ENCODE measurements around the gene CPA5.

The CPA5 gene

GRCh38 chr7:130390486-130390885, 45.9 kb downstream of the CPA5 start:
- no peak for TF ChIP-seq CTCF (IDR thresholded peaks at IDR 0.05; ENCODE audit: low read depth, low read length, missing control alignments)
- no peak overlapping the region for H3K4me3 ChIP-seq (replicated peaks; ENCODE audit: low read depth, low read length)
- no peak for DNase-seq (ENCODE audit: extremely low read depth, low read depth)

GRCh38 chr7:130393101-130393561, 48.5 kb downstream of the CPA5 start:
- no peak overlapping the region for H3K4me3 ChIP-seq (replicated peaks; ENCODE audit: low read depth, low read length)
- no peak for DNase-seq (ENCODE audit: extremely low read depth, low read depth)
- TF ChIP-seq CTCF (IDR thresholded peaks at IDR 0.05; ENCODE audit: low read depth, low read length, missing control alignments), result no peak

- no peak for DNase-seq (ENCODE audit: extremely low read depth, low read depth)
These were observed 49.3 kb downstream of the CPA5 start for GRCh38 chr7:130393841-130394411.

GRCh38 chr7:130394421-130395195, 50.0 kb downstream of the CPA5 start:
- no peak for DNase-seq (ENCODE audit: extremely low read depth, low read depth)

More at GRCh38 chr7:130393841-130394411, 49.3 kb downstream of the CPA5 start:
- no peak overlapping the region for H3K4me3 ChIP-seq (replicated peaks; ENCODE audit: low read depth, low read length)
- TF ChIP-seq CTCF (IDR thresholded peaks at IDR 0.05; ENCODE audit: low read depth, low read length, missing control alignments), result no peak

GRCh38 chr7:130395421-130395820, 50.8 kb downstream of the CPA5 start:
- DNase-seq (ENCODE audit: extremely low read depth, low read depth), result no peak
- no peak for TF ChIP-seq CTCF (IDR thresholded peaks at IDR 0.05; ENCODE audit: low read depth, low read length, missing control alignments)

More at GRCh38 chr7:130394421-130395195, 50.0 kb downstream of the CPA5 start:
- H3K4me3 ChIP-seq (replicated peaks; ENCODE audit: low read depth, low read length), result no peak overlapping the region
- no peak for TF ChIP-seq CTCF (IDR thresholded peaks at IDR 0.05; ENCODE audit: low read depth, low read length, missing control alignments)

GRCh38 chr7:130396109-130396508, 51.5 kb downstream of the CPA5 start:
- no peak for TF ChIP-seq CTCF (IDR thresholded peaks at IDR 0.05; ENCODE audit: low read depth, low read length, missing control alignments)
- H3K4me3 ChIP-seq (replicated peaks; ENCODE audit: low read depth, low read length), result no peak overlapping the region
- no peak for DNase-seq (ENCODE audit: extremely low read depth, low read depth)

More at GRCh38 chr7:130395421-130395820, 50.8 kb downstream of the CPA5 start:
- no peak overlapping the region for H3K4me3 ChIP-seq (replicated peaks; ENCODE audit: low read depth, low read length)
